Peyer's patch (tissue), 4 donors: ENCODE data around the gene AMN1. TPM values are rescaled to one million over a fixed set of nuclear protein-coding genes. Genes with fewer than 3 reads are reported as not detected.

Experiments
- DNase-seq, 3 donors: peaks; one replicate each; pipeline ENCODE4 v3.0.0-alpha.2; 2017 to 2019
- H3K27ac ChIP-seq, 4 donors: fragments of 200-600 bp; sonication (generic); one replicate each; pipeline ENCODE4 v1.5.1; 2016 to 2019
- H3K27me3 ChIP-seq, 2 donors: fragments of 200-600 bp; sonication (generic); one replicate each; pipeline ENCODE4 v1.5.1; 2019
- H3K36me3 ChIP-seq, 3 donors: fragments of 200-600 bp; sonication (generic); one replicate each; pipeline ENCODE4 v1.5.1; 2016 to 2019
- H3K4me1 ChIP-seq, 4 donors: fragments of 200-600 bp; sonication (generic); one replicate each; pipeline ENCODE4 v1.5.1; 2016 to 2019
- H3K4me3 ChIP-seq, 4 donors: fragments of 200-600 bp; sonication (generic); 1 replicate in 3 of 4; 2 replicates in 1 of 4; pipeline ENCODE4 v1.5.1; 2016 to 2019; ENCODE audit warnings: mild to moderate bottlenecking in 1 of 4
- H3K9me3 ChIP-seq, 4 donors: fragments of 200-600 bp; sonication (generic); one replicate each; pipeline ENCODE4 v1.5.1; 2016 to 2019; ENCODE audit warnings: mild to moderate bottlenecking in 1 of 4
- POLR2A ChIP-seq, 2 donors: fragments of 450-650 bp; IDR thresholded peaks; one replicate each; pipeline ENCODE4 v1.5.1; 2017; ENCODE audit warnings: antibody characterized with exemption in 2 of 2, mild to moderate bottlenecking in 2 of 2, moderate library complexity in 2 of 2
- total RNA-seq, 4 donors: library from RNA; depleted of rRNA; stranded (reverse); fragments of >200 nt; gene quantifications; one replicate each; pipeline ENCODE4 v1.1.0, GENCODE V29; 2016
- TF ChIP-seq, protein P1 (sequence below), 6 experiments: fragments of 450-650 bp in 4 of 6; fragments of 200-600 bp in 2 of 6; sonication (generic) in 1 of 6; IDR thresholded peaks; one replicate each; pipeline ENCODE4 v1.5.1; 2017 to 2019; ENCODE audit warnings: antibody characterized with exemption in 6 of 6, mild to moderate bottlenecking in 3 of 6, moderate library complexity in 1 of 6

AMN1 gene
- total RNA-seq, 4 donors from 2014 or later = 0.95 to 21.5 (median 6.4) TPM

DNA sequence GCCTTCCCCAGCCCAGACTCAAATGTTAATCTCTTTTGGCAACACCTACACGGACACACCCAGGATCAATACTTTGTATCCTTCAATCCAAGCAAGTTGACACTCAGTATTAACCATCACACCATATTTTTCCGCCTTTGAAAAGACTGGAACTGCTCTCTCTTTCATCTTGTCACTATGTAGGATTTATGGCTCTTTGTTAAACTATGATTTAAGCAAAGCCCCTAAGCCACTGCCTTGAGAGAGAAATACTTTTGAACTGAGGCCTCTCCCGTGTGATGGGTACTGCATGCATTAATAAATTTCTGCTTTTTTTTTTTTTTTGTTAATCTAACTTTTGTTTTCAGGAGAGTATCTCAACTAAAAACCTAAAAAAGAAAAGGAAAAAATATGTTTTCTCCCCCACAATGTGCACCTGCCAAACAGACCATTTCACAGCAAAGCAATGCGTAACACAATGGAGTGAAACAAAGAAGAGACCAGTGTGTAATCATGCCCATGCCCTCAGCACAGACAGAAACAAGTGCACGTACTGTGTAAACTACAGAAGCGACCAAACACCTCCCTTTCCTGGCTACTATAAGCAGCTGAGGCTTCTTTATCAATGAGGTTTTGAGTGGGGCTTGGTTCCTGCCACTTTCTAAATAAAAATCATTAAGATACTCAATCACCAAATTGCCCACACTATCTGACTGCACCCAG, 97.6 kb downstream of the AMN1 start:
- no peak for DNase-seq
- TF ChIP-seq, protein P1, sequence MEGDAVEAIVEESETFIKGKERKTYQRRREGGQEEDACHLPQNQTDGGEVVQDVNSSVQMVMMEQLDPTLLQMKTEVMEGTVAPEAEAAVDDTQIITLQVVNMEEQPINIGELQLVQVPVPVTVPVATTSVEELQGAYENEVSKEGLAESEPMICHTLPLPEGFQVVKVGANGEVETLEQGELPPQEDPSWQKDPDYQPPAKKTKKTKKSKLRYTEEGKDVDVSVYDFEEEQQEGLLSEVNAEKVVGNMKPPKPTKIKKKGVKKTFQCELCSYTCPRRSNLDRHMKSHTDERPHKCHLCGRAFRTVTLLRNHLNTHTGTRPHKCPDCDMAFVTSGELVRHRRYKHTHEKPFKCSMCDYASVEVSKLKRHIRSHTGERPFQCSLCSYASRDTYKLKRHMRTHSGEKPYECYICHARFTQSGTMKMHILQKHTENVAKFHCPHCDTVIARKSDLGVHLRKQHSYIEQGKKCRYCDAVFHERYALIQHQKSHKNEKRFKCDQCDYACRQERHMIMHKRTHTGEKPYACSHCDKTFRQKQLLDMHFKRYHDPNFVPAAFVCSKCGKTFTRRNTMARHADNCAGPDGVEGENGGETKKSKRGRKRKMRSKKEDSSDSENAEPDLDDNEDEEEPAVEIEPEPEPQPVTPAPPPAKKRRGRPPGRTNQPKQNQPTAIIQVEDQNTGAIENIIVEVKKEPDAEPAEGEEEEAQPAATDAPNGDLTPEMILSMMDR (IDR thresholded peaks at IDR 0.05) = no peak
- TF ChIP-seq POLR2A (IDR thresholded peaks at IDR 0.05) = no peak
- Histone ChIP-seq H3K9me3 (no peaks in the 10 kb centered on the region), H3K36me3 (no peaks in the 10 kb centered on the region), H3K27me3 (no peaks in the 10 kb centered on the region), H3K4me3 (no peak overlapping the region), H3K4me1 (no peaks in the 10 kb centered on the region), H3K27ac (no peak overlapping the region)

DNA sequence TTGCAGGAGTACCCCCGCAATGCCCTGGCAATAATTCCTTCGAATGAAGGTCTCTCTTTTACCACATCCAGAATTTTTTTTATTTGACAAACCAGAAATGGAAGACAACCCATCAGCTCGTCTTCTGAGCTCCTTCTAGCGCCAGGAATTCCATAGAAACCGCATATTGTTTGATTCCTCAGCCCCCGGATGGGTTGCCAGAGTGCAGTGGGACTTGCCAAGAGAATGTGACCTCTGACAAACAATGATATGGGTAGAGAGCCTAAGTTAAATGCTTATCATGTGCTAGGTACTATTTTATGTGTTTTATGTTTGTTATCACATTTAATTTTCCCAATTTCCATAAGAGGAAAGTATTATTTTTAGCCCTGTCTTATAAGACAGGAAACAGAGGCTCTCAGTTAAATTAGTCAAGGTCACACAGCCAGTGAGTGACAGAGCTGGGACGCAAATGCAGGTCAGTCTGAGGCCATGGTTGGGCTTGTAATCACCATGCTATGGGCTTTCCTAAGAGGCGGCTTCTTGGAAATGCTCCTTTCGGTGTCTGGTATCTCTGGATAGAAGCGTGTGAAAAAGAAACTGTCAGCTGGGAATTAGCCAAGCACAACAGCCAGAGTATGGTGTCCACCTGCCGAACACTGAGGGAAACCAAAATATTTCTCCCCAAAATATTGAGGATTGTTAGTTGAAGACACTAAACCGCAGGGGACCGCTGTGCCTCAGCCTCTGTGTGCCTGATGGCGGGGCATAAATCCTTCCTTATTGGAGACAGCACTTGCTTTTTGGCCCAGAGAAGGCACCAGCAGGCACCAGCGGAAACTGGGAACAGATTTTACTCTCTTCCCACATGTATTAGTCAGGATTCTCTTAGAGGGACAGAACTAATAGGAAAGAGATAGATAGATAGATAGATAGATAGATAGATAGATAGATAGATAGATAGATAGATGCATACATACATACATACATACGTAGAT, 98.8 kb downstream of the AMN1 start:
- H3K27me3 ChIP-seq = no peaks in the 10 kb centered on the region
- no peak overlapping the region for H3K27ac ChIP-seq
- DNase-seq = no peak
- TF ChIP-seq, protein P1 (IDR thresholded peaks at IDR 0.05) = no peak
- TF ChIP-seq POLR2A (IDR thresholded peaks at IDR 0.05) = no peak
- no peaks in the 10 kb centered on the region for H3K36me3 ChIP-seq
- H3K9me3 ChIP-seq = no peaks in the 10 kb centered on the region
- H3K4me3 ChIP-seq = no peak overlapping the region
- H3K4me1 ChIP-seq = no peaks in the 10 kb centered on the region

DNA sequence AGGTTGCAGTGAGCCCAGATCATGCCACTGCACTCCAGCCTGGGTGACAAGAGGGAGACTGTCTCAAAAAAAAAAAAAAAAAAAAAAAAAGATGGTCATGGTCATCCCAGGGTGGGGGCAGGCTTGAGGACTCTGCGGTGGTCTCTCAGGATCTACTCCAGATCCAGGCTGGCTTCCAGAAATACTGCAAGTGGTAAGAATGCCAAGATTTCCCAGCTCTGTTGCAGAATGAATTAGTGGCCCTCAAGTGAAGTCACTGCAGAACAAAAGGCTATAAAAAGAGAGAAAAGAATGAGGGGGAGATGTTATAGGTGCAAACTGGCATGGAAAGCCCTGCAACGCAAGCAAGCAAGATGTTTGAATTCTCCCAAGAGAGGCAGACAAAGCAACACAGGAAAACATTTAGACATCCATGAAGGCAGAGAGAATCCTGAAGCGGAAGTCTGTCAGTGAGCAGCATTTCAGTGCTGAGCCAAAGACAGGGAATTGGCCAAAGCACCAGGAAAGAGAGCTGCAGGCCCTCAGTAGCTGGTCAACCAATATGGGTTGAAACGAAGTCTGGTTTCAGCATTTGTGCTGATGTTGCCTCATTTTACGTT, 101.3 kb downstream of the AMN1 start:
- H3K27ac ChIP-seq = no peak overlapping the region
- TF ChIP-seq, protein P1 (IDR thresholded peaks at IDR 0.05) = no peak
- TF ChIP-seq POLR2A (IDR thresholded peaks at IDR 0.05) = no peak
- no peak for DNase-seq
- no peak overlapping the region for H3K4me3 ChIP-seq
- no peaks in the 10 kb centered on the region for H3K4me1 ChIP-seq
- H3K27me3 ChIP-seq = no peaks in the 10 kb centered on the region
- H3K36me3 ChIP-seq = no peaks in the 10 kb centered on the region
- H3K9me3 ChIP-seq = no peaks in the 10 kb centered on the region

GRCh38 chr12:31626270-31626995, 102.4 kb downstream of the AMN1 start:
- DNase-seq = no peak
- H3K4me1 ChIP-seq = no peaks in the 10 kb centered on the region
- no peak overlapping the region for H3K27ac ChIP-seq

More at GRCh38 chr12:31626270-31626995, 102.4 kb downstream of the AMN1 start:
- no peak overlapping the region for H3K4me3 ChIP-seq
- no peaks in the 10 kb centered on the region for H3K36me3 ChIP-seq
- no peak for TF ChIP-seq POLR2A (IDR thresholded peaks at IDR 0.05)
- TF ChIP-seq, protein P1 (IDR thresholded peaks at IDR 0.05) = no peak
- no peaks in the 10 kb centered on the region for H3K9me3 ChIP-seq
- H3K27me3 ChIP-seq = no peaks in the 10 kb centered on the region
